Activated CD4-positive, CD25-positive, alpha-beta regulatory T cell treated with anti-CD3 and anti-CD28 coated beads, Interleukin-2, amount 50 U/mL, for 16 hours (primary cell): ENCODE measurements around the gene GIT1.

ENCODE experiments used
- DNase-seq: peaks from one replicate; pipeline ENCODE4 v3.0.0-alpha.2; 2020; ENCODE audit warnings: low read depth, low spot score

GIT1 gene

DNA sequence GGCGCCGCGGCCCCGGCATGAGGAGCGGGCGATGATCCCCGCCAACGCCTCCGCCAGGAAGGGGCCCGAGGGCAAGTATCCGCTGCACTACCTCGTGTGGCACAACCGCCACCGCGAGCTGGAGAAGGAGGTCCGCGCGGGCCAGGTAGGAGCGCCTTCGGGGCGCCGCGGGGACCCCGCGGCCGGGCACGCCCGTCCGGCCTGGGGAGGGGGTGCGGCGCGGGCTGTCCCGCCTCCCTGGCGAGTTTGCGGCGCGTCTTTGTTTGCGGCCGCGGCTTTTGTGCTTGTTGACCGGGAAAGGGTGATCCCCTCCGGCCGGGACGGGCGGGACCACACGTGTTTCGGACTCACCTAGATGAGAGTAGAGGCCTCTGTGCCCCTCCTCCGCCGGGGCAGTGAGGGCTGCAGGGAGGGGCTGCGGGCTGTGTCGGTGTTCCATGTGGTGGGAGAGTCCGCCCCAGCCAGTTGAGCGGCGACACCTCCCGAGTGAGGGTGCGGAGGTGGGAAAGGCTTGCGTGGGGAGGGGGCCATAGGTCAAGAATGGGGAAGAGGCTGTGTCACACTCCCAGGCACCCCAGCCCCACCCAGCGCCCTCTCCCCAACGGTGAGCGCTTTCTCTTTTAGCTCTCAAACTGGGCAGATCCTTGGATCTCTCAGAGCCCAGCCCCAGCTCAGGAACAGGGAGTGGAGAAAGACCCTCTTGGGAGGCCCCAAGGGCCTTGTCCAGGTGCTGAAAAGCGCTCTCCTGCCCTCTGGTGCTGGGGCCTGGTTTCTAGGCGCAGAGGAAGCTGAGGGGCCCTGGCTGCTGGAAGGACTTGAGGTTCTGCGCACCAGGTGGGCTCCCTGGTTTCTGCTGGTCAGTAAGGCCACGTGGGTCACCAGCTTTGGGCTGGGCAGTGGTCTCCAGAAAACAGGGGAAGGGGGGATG, 4.4 kb upstream of the GIT1 start:
- DNase-seq = no peak

DNA sequence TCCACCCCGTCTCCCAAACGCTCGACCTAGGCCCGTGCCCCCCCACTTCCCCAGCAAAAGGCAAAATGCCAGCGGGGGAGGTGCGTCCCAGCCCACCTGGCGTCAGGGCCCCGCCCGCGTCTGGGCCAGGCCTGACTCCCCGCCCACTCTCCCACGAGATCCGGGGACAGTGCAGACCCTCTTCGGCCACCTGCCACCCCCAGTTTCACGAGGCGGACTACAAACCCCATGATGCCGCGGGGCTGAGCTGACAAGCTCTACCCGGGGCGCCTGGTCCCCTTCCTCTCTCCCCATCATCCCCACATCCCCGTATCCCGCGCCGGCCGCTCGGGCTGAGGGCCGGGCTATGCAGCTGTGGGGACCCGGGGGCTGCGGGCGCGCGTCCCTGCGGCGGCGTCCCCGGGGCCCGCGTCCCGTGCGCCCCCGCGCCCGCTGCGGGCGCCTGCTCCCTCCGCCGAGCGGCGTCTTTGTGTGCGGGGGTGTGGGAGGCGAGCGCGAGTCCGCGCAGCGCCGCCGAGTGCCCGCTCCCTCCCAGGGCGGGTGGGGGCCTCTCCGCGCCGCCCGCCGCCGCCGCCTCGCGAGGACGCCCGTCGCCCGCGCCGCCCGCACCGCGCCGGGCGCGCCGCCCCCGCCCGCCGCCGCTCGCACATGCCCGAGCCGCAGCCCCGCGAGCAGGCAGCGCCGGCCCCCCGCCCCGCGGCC, 3.6 kb upstream of the GIT1 start, which contains the start of gene ANKRD13B:
Gene ANKRD13B (plus strand): TSS at position 283 of the 702 bp plus-strand sequence. CDS start 490 bp downstream, outside the sequence.
- DNase-seq = no peak

DNA sequence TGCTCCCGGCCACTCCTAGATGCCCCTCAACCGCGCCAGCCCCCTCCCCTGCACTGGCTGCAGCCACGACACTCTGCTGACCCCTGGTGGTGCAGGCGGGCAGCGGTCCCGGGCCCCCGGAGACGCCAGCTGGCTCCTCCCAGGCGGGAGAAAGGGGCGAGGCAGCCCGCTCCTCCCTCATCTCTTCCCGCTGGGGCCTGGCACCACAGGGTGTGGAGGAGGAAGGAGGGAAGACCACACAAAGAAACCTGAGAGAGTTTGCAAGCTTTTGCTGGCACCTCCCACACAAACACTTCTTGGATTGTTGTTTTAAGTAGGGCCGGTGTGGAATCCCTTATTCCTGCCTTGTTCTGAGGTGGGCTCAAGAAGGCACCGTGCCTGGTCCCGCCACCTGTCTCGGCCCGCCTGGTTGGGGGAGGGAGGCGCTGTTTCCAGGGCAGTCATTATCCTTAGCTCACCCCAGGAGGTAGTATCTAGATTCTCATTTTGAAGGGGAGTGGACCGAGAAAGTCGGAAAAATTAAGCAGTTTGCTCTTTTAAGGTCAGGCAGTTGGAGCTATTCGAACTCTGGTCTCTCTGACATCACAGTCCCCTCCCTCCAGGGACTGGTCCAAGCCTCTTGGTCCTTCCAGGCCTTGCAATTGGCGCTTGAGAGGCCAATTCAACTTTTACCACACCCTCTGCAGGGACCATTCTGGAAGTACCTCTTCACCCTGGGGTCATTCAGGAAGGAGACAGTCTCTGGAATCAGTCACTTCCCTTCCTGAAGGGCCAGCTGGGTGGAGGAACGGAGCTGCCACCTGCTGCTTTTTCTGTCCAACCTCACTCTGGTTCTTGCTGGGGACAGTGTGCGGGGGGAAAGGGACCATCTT, 2.5 kb upstream of the GIT1 start:
- DNase-seq = peak; percentile 54

DNA sequence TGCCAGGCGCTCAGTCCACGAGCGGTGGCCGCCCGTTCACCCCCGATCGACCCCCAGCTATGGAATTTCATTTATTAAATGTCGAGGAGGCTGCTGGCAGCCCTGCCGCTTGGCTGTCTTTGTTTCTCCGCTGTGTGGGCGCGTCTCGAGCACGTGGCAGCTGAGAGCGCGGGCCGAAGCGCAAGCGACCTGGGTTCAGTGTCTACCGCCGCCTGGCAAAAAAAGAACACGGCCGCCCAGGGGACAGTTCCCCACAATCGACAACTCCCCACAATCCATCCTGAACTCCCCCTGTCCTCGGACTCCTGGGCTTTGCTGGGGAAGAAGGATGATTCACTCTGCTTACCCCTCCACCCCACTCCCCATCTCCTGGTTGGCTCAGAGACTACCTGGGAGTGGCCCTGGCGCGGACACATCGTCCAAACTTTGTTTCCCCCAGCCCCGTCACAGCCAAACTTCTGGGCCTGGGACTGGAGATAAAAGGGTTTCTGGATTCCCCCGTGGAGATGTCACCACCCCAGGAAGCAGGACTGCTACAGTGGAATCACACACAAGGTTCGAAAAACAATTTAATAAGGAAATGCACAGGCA, 1.8 kb upstream of the GIT1 start:
- DNase-seq = no peak

DNA sequence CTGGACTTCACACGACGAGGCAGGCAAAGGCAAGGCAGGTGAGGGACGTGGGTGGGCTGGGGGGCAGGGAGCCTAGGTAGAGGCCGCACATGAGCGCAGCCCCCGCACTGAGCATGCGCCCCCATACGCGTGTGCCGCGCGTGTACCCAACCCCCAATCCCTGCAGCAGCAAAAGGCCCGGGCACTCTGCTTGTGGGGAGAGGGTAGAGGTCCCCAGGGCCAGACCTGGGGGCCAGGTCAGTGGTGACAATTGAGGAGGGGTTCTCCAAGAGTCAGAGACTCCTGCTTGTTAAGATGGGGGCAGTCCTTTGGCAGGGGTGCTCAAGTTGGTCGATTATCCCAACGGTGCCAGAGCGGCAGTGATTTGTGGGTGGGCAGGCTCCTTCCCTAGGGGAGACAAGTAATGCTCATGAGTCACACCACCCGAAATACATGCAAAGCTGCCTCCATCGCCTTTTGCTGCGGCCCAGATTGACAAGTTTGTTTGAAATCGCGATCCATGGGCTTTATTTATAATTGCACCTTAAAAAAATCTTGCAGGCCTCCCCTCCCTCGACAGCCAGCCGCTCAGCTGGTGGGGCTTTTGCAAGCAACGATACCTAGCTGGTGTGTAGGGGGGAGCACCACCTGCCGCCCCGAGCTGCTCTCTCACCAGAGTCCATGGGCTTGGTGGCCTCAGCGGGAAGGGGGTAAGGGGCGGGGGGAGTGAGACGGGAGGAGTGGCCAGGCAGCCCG, 1.1 kb upstream of the GIT1 start:
- DNase-seq = no peak

DNA sequence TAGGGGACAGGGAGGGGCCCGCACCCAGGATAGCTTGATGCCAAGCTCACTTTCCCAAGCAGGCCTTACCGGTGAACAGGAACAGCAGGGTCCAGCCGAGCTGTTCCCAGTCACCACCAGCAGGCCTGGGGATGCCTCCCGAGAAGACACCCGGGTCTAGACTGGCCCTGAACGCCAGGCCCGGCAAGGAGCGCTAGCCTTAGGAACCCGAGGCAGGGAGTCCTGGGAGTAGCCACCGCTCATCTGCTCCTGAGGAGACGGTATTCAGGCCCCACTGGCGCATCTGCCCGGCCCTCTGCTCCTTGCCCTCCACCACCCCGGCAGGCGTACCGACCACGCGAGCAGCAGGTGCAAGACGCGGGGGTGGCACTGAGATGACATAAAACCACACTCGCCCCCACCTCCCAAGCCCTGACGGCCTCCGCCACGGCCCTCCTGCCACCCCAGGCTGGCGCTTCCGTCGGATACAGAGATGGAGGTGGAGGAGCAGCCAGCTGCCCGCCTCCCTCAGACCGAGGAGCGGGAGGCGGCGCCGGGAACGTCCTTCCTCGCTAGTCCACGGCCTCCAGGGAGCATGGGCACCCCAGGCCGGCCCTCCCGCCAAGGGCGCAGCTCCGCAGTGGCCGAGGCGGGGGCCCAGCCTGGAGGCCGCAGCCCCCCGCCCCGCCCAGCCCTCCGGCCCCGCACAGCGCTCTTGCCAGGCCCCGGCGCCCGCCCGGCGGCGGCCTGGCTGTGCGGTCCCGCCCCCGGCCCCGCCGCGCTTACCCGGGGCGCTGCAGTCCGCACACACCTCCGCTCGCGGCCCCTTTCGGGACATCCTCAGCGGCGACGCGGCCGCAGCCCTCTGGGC, 661 bp downstream of the GIT1 start:
- DNase-seq = no peak

DNA sequence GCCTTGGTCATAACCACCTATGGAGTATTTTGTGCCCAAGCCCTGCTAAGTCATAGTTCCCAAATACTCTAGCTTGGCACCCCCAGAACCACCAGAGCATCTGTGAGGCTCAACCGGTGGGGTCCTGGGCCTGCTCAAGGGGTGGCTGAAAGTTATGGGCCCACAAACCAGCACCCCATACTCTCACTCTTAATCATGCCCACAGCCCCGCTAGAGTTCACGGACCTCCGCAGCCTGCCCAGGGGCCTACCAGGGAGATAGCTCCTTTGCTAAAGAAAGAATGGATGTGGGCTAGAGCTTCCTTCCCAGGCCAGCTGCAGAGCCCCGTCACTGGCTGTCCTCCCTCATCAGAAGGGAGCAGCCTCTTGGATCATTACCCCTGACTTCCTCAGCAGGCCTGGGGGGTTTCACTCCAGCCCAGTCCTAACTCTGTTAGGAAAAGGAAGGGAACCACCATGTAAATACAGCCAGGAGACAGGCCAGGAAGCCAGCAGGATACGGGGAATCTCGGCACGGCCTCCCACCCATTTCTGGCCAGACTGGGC, 1.4 kb downstream of the GIT1 start:
- no peak for DNase-seq

DNA sequence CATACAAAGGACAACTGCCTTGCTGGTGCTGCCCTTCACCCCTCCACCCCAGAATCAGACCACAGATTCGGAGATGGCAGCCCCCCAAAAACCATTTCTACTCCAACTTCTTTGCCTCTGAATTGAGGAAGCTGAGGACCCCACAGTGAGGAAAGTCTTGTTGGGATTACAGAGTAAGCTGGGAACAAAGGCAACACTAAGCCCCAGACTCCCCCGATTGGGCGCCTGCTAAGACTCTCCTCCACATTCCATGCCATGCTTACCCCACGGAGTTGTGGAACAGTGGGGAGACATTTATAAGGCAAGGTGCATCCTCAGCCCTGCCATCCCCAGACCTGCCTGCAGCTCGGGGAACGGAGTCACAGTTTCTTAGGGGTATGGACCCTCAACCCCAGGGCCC, 1.9 kb downstream of the GIT1 start:
- no peak for DNase-seq

DNA sequence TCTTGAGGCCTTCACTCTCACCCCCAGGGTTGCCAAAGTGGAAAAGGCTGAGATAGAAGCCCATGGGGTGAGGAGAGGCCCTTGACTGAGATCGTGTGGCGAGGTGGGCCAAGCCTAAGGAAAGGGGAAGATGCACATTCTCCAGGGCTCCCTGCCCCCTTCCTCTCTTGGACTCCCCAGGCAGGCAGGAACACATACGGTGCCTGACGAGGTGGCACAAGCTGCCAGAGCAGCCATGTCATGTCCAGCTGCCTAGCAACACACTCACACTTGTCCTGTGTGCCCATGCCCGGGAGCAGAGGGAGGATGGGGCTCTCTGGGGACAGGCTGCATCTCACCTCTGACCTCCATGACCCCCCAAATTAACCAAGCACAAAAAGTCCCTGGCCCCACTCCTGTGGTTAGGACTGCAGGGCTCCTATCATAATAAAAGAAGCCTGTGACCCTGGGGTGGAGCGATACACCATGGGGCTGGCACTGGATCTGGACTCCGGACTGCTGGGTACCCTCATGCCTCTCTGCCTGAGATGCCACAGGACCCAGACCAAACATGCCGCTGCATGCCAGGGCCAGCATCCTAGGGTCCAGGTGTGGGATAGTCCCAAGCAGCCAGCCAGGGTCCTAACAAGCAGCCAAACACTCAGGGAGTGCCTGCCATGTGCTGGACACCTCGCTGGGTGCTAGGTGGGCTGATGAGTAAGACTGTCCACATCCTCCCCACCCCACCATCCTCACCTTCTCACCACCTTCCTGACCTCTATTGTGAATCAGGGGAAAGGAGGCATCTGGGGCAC, 2.6 kb downstream of the GIT1 start:
- DNase-seq = no peak

DNA sequence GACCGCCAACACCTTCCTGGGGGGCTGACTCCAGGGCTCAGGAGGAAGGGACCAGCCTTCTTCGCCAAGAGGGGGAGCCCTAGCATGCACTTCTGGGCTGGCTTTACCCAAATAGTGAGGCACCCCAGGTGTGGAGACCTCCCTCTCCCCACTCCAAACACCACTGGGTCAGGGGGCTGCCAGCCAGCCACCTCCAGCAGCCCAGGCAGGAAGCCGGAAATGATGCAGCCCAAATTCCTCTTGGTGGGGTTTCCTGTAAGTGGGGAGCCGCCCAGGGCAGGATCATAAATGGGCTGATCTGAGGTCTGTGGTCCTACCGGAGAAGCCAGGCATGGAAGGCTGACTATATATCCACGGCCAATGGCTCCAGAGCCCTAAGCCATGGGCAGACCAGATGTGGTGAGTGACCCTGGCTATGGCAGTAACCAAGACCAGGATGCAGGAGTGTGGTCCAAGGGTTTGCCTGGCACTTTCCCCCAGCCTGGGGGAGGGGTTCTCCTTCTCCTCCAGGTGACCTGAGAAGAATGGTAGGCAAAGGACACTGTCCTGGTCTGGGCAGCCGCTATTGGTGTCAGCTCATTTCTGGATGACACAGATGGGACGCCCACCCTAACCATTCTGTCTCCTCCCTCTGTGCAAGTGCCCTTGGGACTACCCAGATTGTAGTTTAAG, 4.2 kb downstream of the GIT1 start:
- no peak for DNase-seq

DNA sequence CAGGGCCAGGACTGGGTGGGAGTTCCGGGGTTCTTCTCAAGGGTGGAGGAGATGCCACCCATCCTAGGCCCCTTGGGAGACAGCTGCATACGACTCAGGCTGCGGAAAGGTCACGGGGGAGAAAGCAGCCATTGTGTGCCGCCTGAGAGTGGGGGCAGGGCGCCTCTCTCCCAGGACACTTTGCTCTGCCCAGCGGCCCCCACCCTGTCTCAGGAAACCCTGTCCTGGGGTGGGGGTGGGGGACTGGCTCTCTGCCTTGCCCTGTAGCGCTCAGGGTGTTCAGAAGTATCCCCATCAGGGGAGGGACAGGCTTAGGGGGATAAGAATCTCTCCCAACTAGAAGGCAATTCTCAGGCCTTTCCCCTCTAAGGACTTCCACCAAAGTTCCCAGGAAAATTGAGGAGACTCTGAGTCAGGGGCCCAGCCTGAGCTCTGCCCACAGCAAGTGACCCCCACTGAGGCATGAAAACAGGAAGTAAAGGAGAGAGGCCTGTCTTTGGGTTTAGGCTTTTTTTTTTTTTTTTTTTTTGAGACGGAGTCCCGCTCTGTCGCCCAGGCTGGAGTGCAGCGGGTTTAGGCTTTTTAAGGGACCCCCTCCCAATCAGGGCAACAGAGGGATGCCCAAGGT, 4.9 kb downstream of the GIT1 start:
- no peak for DNase-seq

DNA sequence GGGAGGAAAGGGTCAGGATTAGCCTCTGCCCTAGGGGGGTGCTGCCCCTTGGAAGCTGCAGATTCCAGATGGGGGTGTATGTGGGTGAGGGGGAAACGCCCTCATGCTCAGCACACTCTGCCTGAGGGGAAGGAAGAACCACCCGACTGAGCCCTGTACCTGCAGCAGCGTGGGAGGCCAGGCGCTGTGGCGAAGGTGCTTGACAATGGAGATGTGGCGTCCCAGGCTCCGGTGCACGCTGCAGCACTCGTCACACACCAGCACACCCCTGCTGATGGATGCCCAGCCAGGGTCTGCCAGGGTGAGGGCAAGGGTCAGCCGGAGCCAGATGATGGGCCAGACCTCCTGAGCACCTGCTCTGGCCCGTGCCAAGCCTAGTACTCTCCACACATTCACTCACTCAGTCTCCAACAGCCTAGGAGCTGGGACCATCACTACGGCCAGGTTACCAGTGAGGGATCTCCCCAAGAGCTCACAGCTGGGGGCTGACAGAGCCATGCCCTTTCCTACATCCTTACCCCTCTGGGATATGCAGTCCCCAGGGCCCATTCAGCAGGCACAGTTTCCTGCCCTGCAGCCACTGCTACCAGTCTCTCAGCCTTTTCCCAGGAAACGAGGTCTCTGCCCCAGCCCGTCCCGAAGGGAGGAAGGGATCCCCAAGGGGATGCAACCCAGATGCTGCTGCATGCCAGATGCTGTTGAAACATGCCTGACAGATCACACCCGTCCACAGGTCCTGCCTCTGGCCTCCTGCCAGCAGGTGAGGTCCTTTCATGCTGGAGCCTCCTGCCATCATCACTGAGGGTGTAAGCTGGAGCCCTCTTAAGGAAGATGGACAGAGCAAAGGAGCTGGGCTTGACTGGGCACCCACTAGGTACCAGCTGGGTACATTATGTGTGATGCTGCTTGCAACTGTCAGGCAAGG, 5.9 kb downstream of the GIT1 start:
- no peak for DNase-seq

DNA sequence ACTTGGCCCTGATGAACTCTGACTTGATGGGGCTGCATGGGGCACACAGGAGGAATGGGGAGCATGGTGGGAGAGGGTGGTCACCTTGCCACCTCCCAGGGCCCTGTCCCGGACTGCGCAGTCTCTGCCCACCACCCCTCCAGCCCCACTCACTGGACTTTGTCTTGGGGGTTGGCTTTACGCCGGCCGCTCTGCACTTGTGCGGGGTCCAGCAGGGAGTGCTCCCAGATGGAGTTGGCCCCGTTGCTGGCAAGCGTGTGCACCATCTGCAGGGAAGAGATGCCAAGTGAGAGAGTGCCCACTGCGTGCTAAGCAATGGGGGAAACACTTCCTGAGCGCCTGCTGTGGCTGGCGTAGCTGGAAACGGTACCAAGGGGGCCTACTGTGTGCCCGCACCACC, 6.7 kb downstream of the GIT1 start:
- DNase-seq = no peak

DNA sequence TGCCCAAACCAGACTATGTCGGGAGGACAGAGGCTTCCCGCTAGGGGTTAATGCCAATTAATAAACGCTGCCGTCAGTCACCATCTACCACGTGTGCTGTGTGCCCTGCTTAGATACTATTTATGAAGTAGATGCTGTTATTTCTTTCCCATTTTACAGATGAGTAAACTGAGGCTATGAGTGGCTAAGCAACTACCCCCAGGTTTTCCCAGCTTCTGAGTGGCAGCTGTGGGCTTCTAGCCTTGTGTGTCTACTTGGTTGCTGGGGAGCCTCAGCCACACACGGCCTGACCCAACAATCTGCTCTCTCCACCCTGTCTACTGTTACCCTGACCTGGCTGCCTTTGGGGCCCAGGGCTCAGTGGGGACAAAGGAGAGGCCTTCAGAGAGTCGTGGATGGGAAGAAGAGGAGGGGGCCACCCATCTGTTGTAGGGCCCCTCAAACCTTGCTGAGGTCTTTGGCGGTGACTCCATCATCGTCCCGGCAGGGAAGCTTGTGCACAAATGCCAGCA, 7.1 kb downstream of the GIT1 start:
- no peak for DNase-seq

DNA sequence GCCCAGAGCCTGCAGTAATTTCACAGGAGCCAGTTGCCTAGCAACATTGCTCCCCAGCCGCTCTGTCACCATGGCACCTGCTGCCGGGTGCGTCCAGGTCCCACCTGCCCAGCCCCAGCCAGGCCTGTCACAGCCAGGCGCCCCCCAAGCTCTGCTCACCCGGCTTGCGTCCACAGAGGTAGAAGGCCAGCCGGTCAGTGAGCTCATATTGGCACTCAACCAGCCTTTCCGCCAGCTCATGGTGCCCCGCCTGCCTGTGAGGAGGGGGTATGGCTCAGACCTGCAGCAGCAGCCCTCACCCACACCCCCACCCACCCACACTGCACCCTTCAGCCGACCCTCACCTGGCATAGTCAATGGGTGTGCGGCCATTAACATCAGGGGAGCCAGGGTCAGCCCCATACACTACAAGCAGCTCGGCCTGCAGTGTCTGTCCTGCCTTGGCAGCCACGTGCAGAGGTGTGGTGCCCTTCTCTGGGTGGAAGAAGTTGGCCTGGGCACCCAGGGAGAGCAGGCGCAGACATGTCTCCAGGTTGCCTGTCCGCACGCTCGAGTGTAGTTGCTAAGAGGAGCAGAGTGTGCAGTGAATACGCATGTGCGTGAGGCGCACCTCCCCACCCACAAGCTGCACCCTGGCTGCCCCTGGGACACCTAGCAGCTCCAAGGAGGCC, 7.7 kb downstream of the GIT1 start:
- no peak for DNase-seq
